Adipocyte (in vitro differentiated cells): ENCODE data around the gene UBE3A.

Source experiments
- DNase-seq: peaks from one replicate; pipeline ENCODE4 v3.0.0-alpha.2; 2015; ENCODE audit warnings: low read depth
- H3K27me3 ChIP-seq: replicated peaks from 2 replicates; pipeline ENCODE4 v1.7.0; 2013; ENCODE audit warnings: mild to moderate bottlenecking, low read length, moderate library complexity; ENCODE audit not compliant: control insufficient read depth, insufficient read depth
- H3K36me3 ChIP-seq: 2 replicates; pipeline ENCODE4 v1.7.0; 2013; ENCODE audit warnings: low read length, mild to moderate bottlenecking, moderate library complexity; ENCODE audit not compliant: control insufficient read depth, insufficient read depth, severe bottlenecking
- H3K4me1 ChIP-seq: 2 replicates; pipeline ENCODE4 v1.7.0; 2013; ENCODE audit warnings: mild to moderate bottlenecking, low read length, moderate library complexity; ENCODE audit not compliant: control insufficient read depth, insufficient read depth
- H3K4me3 ChIP-seq: 2 replicates; pipeline ENCODE4 v1.7.0; 2013; ENCODE audit warnings: mild to moderate bottlenecking, low read length, moderate library complexity
- H3K9ac ChIP-seq: 2 replicates; pipeline ENCODE4 v1.7.0; 2013; ENCODE audit warnings: mild to moderate bottlenecking, low read length, moderate library complexity
- H3K9me3 ChIP-seq: 2 replicates; pipeline ENCODE4 v1.7.0; 2013; ENCODE audit warnings: mild to moderate bottlenecking, low read length, moderate library complexity; ENCODE audit not compliant: control insufficient read depth

UBE3A gene

DNA sequence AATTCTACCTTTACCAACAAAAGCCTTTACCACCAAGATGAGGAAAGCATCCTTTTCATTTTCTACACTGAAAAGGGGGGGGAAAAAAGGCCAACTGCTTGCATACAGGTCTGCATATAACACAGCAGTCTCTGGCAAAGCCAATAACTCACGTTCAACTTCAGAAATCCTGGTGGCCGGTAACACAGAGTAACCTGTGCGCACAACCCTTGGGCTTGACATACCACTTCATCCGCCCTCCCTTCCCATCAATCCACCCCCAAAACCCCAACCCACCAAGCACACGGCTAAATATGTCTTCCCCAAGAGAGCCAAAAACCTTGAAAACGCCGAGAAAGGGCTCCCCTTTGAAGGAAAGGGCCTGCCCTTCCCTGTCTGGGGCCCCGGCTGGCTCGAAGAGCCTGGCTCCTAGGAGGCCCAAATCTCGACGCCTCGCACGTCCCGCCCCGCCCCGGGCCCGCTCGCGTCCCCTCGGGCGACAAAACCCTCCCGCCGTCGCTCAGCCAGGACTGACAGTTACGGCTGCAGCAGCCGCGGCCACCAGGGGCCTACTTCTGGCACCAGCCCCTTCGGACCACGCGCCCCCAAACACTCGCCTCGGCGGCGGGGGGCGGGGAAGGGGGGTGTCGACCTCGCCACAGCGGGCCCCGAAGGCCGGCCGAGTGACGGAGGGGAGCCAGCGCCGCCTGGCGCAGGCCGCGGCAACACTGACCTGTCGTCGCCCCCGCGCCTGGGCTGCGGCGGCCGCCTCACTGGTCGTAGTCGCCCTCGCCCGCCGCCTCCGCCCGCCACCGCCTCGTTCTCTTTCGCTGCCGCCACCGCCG, 835 bp downstream of the UBE3A start:
- peak; percentile 79 for DNase-seq
- Histone ChIP-seq H3K4me1 (peaks cover 22% of the 10 kb centered on the region), H3K9me3 (no peaks in the 10 kb centered on the region), H3K27me3 (no peaks in the 10 kb centered on the region), H3K36me3 (peaks cover 3% of the 10 kb centered on the region), H3K9ac (peak overlapping the region; percentile 99), H3K4me3 (peak overlapping the region; percentile 90)

DNA sequence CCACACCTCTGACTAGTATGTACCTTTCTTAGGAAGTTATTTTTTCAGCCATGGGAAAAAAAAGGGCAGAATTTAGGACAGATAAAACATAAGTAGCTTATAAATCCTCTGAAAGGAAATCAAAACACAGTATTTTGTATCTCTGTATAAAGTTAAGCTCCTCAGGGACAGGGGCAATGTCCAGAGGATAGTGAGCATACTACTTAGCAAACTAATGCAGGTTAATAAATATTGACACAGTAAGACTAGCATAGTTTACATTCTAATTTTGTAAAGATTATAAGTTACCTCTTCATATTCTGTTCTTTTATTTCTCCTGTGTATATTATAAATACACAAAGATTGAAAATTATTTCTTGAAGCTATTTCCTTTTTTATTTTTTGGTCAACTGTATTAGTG, 2.1 kb downstream of the UBE3A start:
- no peak for DNase-seq
- H3K9me3 ChIP-seq = no peaks in the 10 kb centered on the region
- H3K4me3 ChIP-seq = peak overlapping the region; percentile 90
- peaks cover 3% of the 10 kb centered on the region for H3K36me3 ChIP-seq
- H3K9ac ChIP-seq = peak overlapping the region; percentile 99
- H3K4me1 ChIP-seq = peaks cover 27% of the 10 kb centered on the region
- no peaks in the 10 kb centered on the region for H3K27me3 ChIP-seq

- Histone ChIP-seq H3K4me3 (no peak overlapping the region), H3K9me3 (no peaks in the 10 kb centered on the region), H3K36me3 (peaks cover 6% of the 10 kb centered on the region), H3K27me3 (no peaks in the 10 kb centered on the region), H3K9ac (no peak overlapping the region), H3K4me1 (peaks cover 27% of the 10 kb centered on the region)
- DNase-seq = no peak
Observed at GRCh38 chr15:25435474-25436243, 3.2 kb downstream of the UBE3A start.

DNA sequence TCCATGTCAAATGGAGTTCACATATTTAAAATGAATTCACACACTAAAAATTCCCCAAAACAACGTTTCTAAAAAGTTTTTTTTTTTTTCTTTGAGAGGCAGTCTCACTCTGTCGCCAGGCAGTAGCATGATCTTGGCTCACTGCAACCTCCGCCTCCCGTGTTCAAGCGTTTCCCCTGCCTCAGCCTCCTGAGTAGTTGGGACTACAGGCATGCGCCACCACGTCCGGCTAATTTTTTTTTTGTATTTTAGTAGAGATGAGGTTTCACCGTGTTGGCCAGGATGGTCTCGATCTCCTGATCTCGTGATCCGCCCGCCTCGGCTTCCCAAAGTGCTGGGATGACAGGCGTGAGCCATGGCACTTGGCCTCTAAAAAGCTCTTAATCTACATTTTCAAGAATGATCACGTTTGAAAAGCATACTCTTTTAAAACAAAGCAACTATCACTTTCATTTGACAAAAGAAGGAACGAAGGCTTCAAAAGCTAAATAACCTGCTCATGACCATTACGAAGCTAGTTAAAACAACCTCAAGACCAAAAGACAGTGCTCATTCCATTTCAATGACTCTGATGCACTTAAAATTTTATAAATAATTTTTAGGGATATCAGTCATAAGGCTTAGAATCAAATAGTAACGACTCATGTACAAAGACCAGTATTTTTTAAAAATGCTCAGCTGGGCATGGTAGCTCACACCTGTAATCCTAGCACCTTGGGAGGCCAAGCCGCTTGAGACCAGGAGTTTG, 5.5 kb downstream of the UBE3A start:
- no peak for DNase-seq
- peaks cover 6% of the 10 kb centered on the region for H3K36me3 ChIP-seq
- no peaks in the 10 kb centered on the region for H3K27me3 ChIP-seq

GRCh38 chr15:25431836-25432561, 6.8 kb downstream of the UBE3A start:
- no peak for DNase-seq
- no peaks in the 10 kb centered on the region for H3K27me3 ChIP-seq
- H3K4me3 ChIP-seq = no peak overlapping the region
- peaks cover 21% of the 10 kb centered on the region for H3K4me1 ChIP-seq
- H3K9ac ChIP-seq = no peak overlapping the region
- peaks cover 6% of the 10 kb centered on the region for H3K36me3 ChIP-seq
- no peaks in the 10 kb centered on the region for H3K9me3 ChIP-seq

More for the DNA sequence above, 5.5 kb downstream of the UBE3A start:
- Histone ChIP-seq H3K9ac (no peak overlapping the region), H3K4me3 (no peak overlapping the region), H3K9me3 (no peaks in the 10 kb centered on the region), H3K4me1 (peaks cover 22% of the 10 kb centered on the region)

DNA sequence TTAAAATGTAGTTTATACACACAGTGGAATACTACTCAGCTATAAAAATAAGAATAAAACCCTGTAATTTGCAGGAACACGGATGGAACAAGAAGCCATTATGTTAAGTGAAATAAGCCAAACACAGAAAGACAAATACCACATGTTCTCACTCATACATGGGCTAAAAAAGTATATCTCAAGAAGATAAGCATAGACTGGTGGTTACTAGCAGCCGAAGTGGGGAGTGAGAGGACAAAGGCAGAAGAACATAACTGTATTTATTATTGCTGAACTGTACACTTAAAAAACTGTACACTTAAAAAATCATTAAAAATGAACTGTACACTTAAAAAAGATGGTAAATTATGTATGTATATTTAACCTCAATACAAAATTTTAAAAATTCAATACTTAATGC, 11.0 kb downstream of the UBE3A start:
- Histone ChIP-seq H3K36me3 (peaks cover 3% of the 10 kb centered on the region), H3K9ac (no peak overlapping the region), H3K9me3 (no peaks in the 10 kb centered on the region), H3K4me3 (no peak overlapping the region), H3K27me3 (no peaks in the 10 kb centered on the region), H3K4me1 (peaks cover 13% of the 10 kb centered on the region)
- no peak for DNase-seq

GRCh38 chr15:25426896-25427610, 11.8 kb downstream of the UBE3A start:
- H3K36me3 ChIP-seq = peaks cover 3% of the 10 kb centered on the region
- no peaks in the 10 kb centered on the region for H3K27me3 ChIP-seq
- DNase-seq = no peak

DNA sequence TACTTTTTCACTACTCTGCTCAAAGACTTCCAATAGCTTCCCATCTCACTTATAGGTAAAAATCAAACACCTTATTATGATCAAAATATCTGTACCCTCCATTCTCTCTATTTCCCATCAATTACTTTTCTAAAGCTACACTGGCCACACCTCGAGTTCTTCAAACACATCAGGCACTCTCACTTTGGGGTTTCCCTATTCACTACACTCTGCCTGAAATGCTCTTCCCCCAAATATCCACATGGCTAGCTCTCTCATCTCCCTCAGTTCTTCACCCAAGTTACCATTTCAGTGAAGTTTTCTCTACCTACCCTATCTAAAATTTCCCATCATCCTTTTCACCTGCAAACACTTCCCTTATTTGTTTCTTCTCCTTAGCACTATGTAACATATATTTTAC, 14.8 kb downstream of the UBE3A start:
- Histone ChIP-seq H3K4me1 (peaks cover 9% of the 10 kb centered on the region), H3K9ac (no peak overlapping the region), H3K9me3 (peaks cover 2% of the 10 kb centered on the region), H3K27me3 (no peaks in the 10 kb centered on the region), H3K4me3 (no peak overlapping the region), H3K36me3 (no peaks in the 10 kb centered on the region)
- no peak for DNase-seq

More at GRCh38 chr15:25426896-25427610, 11.8 kb downstream of the UBE3A start:
- H3K4me3 ChIP-seq = no peak overlapping the region
- peaks cover 9% of the 10 kb centered on the region for H3K4me1 ChIP-seq
- H3K9me3 ChIP-seq = no peaks in the 10 kb centered on the region
- no peak overlapping the region for H3K9ac ChIP-seq

DNA sequence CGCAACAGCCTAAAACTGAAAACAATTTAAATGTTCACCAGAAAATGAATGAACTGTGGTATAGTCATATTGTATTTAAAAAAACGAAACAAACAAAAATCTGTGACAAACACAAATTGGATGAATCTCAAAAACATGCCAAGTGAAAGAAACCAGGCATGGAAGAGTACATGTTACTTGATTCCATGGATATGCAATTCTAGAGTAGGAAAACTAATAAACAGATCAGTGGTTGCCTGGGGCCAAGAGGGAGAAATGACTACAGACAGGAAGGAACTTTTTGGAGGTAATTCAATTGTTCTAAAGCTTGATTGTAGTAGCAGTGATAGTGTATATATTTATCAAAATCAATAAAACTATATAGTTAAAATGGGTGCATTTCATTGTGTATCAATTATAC, 16.8 kb downstream of the UBE3A start:
- H3K36me3 ChIP-seq = no peaks in the 10 kb centered on the region
- no peak overlapping the region for H3K4me3 ChIP-seq
- H3K4me1 ChIP-seq = peaks cover 6% of the 10 kb centered on the region
- peak; percentile 85 for DNase-seq
- H3K9ac ChIP-seq = no peak overlapping the region
- peaks cover 6% of the 10 kb centered on the region for H3K9me3 ChIP-seq
- no peaks in the 10 kb centered on the region for H3K27me3 ChIP-seq

DNA sequence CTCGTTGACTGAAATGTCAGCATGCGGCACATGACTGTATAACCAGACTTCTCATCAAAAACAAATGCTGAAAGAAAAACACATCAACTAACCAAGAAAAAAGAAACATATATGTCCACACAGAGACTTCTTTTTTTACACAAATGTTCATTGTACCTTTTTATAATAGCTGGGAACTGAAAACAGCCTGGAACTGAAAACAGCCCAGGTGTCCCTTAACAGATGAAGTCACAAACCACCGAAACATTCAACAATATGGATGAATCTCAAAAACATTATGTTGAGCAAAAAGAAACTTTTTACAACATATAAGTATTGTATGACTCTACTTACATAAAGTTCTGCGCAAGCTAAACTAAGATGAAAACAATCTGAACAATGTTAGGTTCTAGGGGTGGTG, 20.6 kb downstream of the UBE3A start:
- Histone ChIP-seq H3K36me3 (no peaks in the 10 kb centered on the region), H3K4me3 (no peak overlapping the region), H3K9me3 (peaks cover 6% of the 10 kb centered on the region), H3K9ac (no peak overlapping the region), H3K4me1 (peaks cover 16% of the 10 kb centered on the region), H3K27me3 (no peaks in the 10 kb centered on the region)
- DNase-seq = no peak
